Trophoblast cell (in vitro differentiated cells and primary cell): Measurements from ENCODE around the gene SFRP5.

Experiments
- DNase-seq, 2 donors: peaks; one replicate each; pipeline ENCODE4 v3.0.0-alpha.2; 2016
- H2AFZ ChIP-seq: 2 replicates; pipeline ENCODE4 v1.6.1; 2013; ENCODE audit warnings: low read length, moderate library complexity, mild to moderate bottlenecking; ENCODE audit not compliant: insufficient read depth, poor library complexity
- H2AK5ac ChIP-seq: 2 replicates; pipeline ENCODE4 v1.6.1; 2013; ENCODE audit warnings: mild to moderate bottlenecking, low read length
- H2BK120ac ChIP-seq: 2 replicates; pipeline ENCODE4 v1.6.1; 2013; ENCODE audit warnings: low read length, mild to moderate bottlenecking, moderate library complexity; ENCODE audit not compliant: insufficient read depth, poor library complexity
- H2BK12ac ChIP-seq: 2 replicates; pipeline ENCODE4 v1.6.1; 2013; ENCODE audit warnings: mild to moderate bottlenecking, low read length, moderate library complexity
- H2BK5ac ChIP-seq: 2 replicates; pipeline ENCODE4 v1.6.1; 2013; ENCODE audit warnings: low read length, low read depth, moderate library complexity, mild to moderate bottlenecking; ENCODE audit not compliant: poor library complexity
- H3K14ac ChIP-seq: 2 replicates; pipeline ENCODE4 v1.6.1; 2013; ENCODE audit warnings: mild to moderate bottlenecking, low read length
- H3K18ac ChIP-seq: 2 replicates; pipeline ENCODE4 v1.6.1; 2013; ENCODE audit warnings: mild to moderate bottlenecking, low read length
- H3K23ac ChIP-seq: 2 replicates; pipeline ENCODE4 v1.6.1; 2013; ENCODE audit warnings: low read length
- H3K27ac ChIP-seq: 2 replicates; pipeline ENCODE4 v1.5.1; 2013; ENCODE audit warnings: low read depth, mild to moderate bottlenecking, inconsistent platforms, low read length, moderate library complexity
- H3K27me3 ChIP-seq: 2 replicates; pipeline ENCODE4 v1.6.1; 2013; ENCODE audit warnings: inconsistent platforms, mild to moderate bottlenecking, low read length, moderate library complexity; ENCODE audit not compliant: insufficient read depth
- H3K36me3 ChIP-seq, 2 experiments: 1 replicate in 1 of 2; 2 replicates in 1 of 2; pipeline ENCODE4 v1.6.1; 2013; ENCODE audit warnings: low read length in 2 of 2, mild to moderate bottlenecking in 2 of 2, moderate library complexity in 1 of 2; ENCODE audit not compliant: insufficient read depth in 2 of 2, control insufficient read depth in 1 of 2
- H3K4ac ChIP-seq: 2 replicates; pipeline ENCODE4 v1.6.1; 2013; ENCODE audit warnings: low read depth, mild to moderate bottlenecking, low read length, moderate library complexity
- H3K4me1 ChIP-seq, 2 experiments: 1 replicate in 1 of 2; 2 replicates in 1 of 2; pipeline ENCODE4 v1.6.1; 2013; ENCODE audit warnings: low read length in 2 of 2, mild to moderate bottlenecking in 2 of 2, moderate library complexity in 1 of 2; ENCODE audit not compliant: insufficient read depth in 2 of 2, control insufficient read depth in 1 of 2
- H3K4me2 ChIP-seq: 2 replicates; pipeline ENCODE4 v1.6.1; 2013; ENCODE audit warnings: inconsistent platforms, mild to moderate bottlenecking, low read length, moderate library complexity
- H3K4me3 ChIP-seq: 2 replicates; pipeline ENCODE4 v1.5.1; 2013; ENCODE audit warnings: mild to moderate bottlenecking, low read depth, low read length, inconsistent platforms
- H3K79me1 ChIP-seq: one replicate; pipeline ENCODE4 v1.6.1; 2013; ENCODE audit warnings: low read length
- H3K79me2 ChIP-seq: 2 replicates; pipeline ENCODE4 v1.6.1; 2013; ENCODE audit warnings: low read length, mild to moderate bottlenecking; ENCODE audit not compliant: control insufficient read depth, insufficient read depth, poor library complexity
- H3K9ac ChIP-seq: 2 replicates; pipeline ENCODE4 v1.6.1; 2013; ENCODE audit warnings: mild to moderate bottlenecking, low read length
- H3K9me3 ChIP-seq: 2 replicates; pipeline ENCODE4 v1.6.1; 2013; ENCODE audit warnings: low read depth, mild to moderate bottlenecking, control low read depth, inconsistent platforms, low read length; ENCODE audit not compliant: insufficient read depth
- H4K12ac ChIP-seq: 2 replicates; pipeline ENCODE4 v1.6.1; 2013; ENCODE audit warnings: low read depth, mild to moderate bottlenecking, low read length, moderate library complexity
- H4K8ac ChIP-seq: 2 replicates; pipeline ENCODE4 v1.6.1; 2013; ENCODE audit warnings: low read depth, mild to moderate bottlenecking, low read length, moderate library complexity
- H4K91ac ChIP-seq: one replicate; pipeline ENCODE4 v1.6.1; 2013; ENCODE audit warnings: low read depth, mild to moderate bottlenecking, low read length, moderate library complexity
- WGBS: extraction: QIAGEN DNeasy Blood & Tissue Kit; methylation state at CpG from one replicate; pipeline ENCODE4 v1.1.7; 2013; ENCODE audit warnings: missing lambda C conversion rate; ENCODE audit not compliant: insufficient read length, insufficient coverage; ENCODE audit errors: extremely low coverage; 5-methylcytosine and 5-hydroxymethylcytosine counted together

Gene SFRP5

DNA sequence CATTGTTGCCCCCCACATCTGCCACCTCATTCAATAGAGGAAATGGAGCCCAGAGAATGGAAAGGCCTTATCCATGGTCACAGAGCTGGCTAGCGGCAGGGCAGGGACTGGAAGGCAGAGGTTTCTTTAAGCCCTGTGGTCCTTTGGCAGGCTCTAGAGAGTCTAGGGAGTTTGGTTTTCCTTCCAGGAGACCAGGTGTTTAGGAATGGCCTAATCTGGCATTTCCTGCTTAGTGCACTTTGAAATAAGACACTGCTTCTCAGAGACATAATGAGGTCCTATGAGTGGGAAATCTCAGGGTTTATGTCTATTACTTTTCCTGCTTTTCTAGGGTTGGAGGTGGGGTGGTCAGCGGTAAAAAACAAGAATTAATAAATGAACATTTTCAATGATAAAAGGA lies 52.2 kb downstream of the SFRP5 start:
- Histone ChIP-seq H3K9ac (no peak overlapping the region), H4K91ac (no peak overlapping the region), H3K18ac (no peak overlapping the region), H4K12ac (no peak overlapping the region), H3K79me2 (no peaks in the 10 kb centered on the region), H3K36me3 (peaks cover 10 to 14% of the 10 kb centered on the region in 2 experiments), H3K9me3 (no peaks in the 10 kb centered on the region), H3K4me3 (no peak overlapping the region), H2AK5ac (no peak overlapping the region), H3K79me1 (peaks cover under 1% of the 10 kb centered on the region), H2BK120ac (no peak overlapping the region), H3K23ac (no peak overlapping the region), H3K4me2 (no peak overlapping the region), H4K8ac (no peak overlapping the region), H3K27me3 (no peaks in the 10 kb centered on the region), H2BK5ac (no peak overlapping the region), H3K4me1 (peaks cover 6 to 21% of the 10 kb centered on the region in 2 experiments), H3K14ac (no peak overlapping the region), H3K4ac (no peak overlapping the region), H3K27ac (no peak overlapping the region), H2BK12ac (no peak overlapping the region), H2AFZ (no peak overlapping the region)
- no peak for DNase-seq
- no CpG with 5 or more reads among the region's 2 CpGs for WGBS

DNA sequence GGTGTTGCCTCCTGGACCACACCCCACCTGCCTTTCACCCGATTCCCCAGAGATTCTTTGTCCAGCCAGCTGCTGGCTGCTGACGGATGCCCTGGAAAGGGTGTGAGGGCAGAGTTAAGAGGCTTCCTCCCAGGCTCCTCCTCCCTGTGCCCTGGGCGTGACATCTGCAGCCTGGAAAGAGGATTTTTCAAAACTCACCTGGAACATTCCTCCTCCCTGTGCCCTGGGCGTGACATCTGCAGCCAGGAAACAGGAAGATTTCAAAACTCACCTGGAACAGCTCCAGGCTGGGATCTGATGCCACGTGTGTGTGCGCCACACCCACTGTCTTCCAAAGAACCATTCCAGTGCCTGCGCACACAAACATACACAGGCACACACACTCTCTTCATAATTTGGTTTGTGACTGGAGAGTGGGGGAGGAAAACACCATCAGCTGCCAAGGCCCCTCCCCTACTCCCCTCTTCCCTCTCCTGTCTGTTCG lies 53.1 kb downstream of the SFRP5 start:
- Histone ChIP-seq H4K12ac (no peak overlapping the region), H3K27ac (no peak overlapping the region), H4K91ac (no peak overlapping the region), H3K4me3 (peak overlapping the region; percentile 16), H3K9me3 (no peaks in the 10 kb centered on the region), H3K27me3 (no peaks in the 10 kb centered on the region), H3K4me2 (no peak overlapping the region), H3K79me2 (peaks cover 8% of the 10 kb centered on the region), H3K4ac (no peak overlapping the region), H2AK5ac (no peak overlapping the region), H4K8ac (no peak overlapping the region), H2BK12ac (no peak overlapping the region), H3K4me1 (peaks cover 6 to 22% of the 10 kb centered on the region in 2 experiments), H3K36me3 (peaks cover 10 to 14% of the 10 kb centered on the region in 2 experiments), H2BK120ac (no peak overlapping the region), H3K14ac (no peak overlapping the region), H3K9ac (no peak overlapping the region), H3K79me1 (peaks cover 9% of the 10 kb centered on the region), H3K23ac (no peak overlapping the region), H3K18ac (no peak overlapping the region), H2AFZ (no peak overlapping the region), H2BK5ac (no peak overlapping the region)
- DNase-seq = peak; percentile 98 to 100
- no CpG with 5 or more reads among the region's 8 CpGs for WGBS

DNA sequence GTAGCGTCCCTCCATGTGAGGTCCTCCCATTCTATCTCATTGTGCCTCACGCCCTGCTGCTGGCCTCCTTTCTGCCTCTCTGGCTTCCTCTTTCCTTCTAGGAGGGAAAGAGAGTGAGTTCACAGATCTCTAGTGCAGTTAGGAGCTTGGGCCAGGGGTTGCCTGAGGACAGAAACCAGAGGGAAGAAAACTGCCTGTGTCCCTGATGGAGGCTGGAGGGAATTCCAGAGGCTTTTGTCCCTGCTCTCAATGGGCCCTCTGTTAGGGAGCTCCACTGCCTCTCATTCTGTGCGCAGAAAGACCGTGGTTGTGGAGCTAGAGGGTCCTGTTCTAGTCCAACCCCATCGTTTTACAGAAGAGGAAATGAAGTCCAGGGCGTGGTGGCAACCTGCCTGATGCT lies 53.6 kb downstream of the SFRP5 start:
- peak; percentile 46 to 66 for DNase-seq
- Histone ChIP-seq H3K9me3 (no peaks in the 10 kb centered on the region), H3K27me3 (no peaks in the 10 kb centered on the region), H3K18ac (no peak overlapping the region), H2AFZ (no peak overlapping the region), H3K9ac (no peak overlapping the region), H2AK5ac (no peak overlapping the region), H2BK5ac (no peak overlapping the region), H4K91ac (no peak overlapping the region), H3K36me3 (peaks cover 10 to 14% of the 10 kb centered on the region in 2 experiments), H3K4me3 (no peak overlapping the region), H3K23ac (no peak overlapping the region), H3K79me1 (peaks cover 11% of the 10 kb centered on the region), H3K4ac (no peak overlapping the region), H2BK120ac (no peak overlapping the region), H3K14ac (no peak overlapping the region), H4K8ac (no peak overlapping the region), H4K12ac (no peak overlapping the region), H3K79me2 (peaks cover 10% of the 10 kb centered on the region), H3K27ac (no peak overlapping the region), H2BK12ac (no peak overlapping the region), H3K4me2 (no peak overlapping the region), H3K4me1 (peaks cover 7 to 24% of the 10 kb centered on the region in 2 experiments)
- WGBS = no CpG with 5 or more reads among the region's 6 CpGs

DNA sequence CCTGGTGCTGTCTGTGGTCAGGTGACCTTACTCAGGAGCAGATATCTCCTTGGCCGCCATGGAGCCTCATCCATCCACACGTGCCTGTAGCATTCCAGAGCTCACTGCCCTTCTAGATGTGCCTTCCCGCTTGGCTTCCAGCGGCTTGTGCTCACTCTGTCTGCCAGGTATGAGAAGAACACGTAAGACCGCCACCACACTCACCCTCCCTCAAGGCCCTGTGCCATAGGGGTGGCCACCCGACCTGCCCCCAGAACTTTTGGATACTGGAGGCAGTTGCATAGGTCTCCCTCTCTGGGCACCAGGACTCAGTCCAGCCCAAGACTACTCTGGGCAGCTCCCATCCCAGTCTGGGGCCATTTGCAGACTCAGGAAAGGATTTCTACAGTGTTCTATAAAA lies 54.2 kb downstream of the SFRP5 start:
- no peak overlapping the region for H2AFZ ChIP-seq
- no peak overlapping the region for H4K8ac ChIP-seq
- no peaks in the 10 kb centered on the region for H3K9me3 ChIP-seq
- peaks cover 12% of the 10 kb centered on the region for H3K79me2 ChIP-seq
- H3K27me3 ChIP-seq = no peaks in the 10 kb centered on the region
- H3K18ac ChIP-seq = no peak overlapping the region
- WGBS = no CpG with 5 or more reads among the region's 7 CpGs
- no peak overlapping the region for H2AK5ac ChIP-seq
- no peak overlapping the region for H3K14ac ChIP-seq
- no peak overlapping the region for H2BK120ac ChIP-seq
- no peak overlapping the region for H3K4me2 ChIP-seq
- H3K27ac ChIP-seq = no peak overlapping the region
- no peak overlapping the region for H3K23ac ChIP-seq
- no peak overlapping the region for H3K9ac ChIP-seq
- H2BK12ac ChIP-seq = no peak overlapping the region
- peaks cover 14% of the 10 kb centered on the region for H3K79me1 ChIP-seq
- H3K4me3 ChIP-seq = no peak overlapping the region
- H4K91ac ChIP-seq = no peak overlapping the region
- no peak overlapping the region for H2BK5ac ChIP-seq
- DNase-seq = peak in 1 of 2 donors; percentile 45
- H3K36me3 ChIP-seq = peaks cover 10 to 14% of the 10 kb centered on the region in 2 experiments
- no peak overlapping the region for H3K4ac ChIP-seq
- H4K12ac ChIP-seq = no peak overlapping the region
- H3K4me1 ChIP-seq = peaks cover 11 to 27% of the 10 kb centered on the region in 2 experiments
